GM21723 (cell line): ENCODE measurements around the gene TIAL1.
A peak's percentile ranks its signal among the peaks of the same experiment; 100 is the strongest.
"Not testable (repeated sequence)": the region's sequence is repeated elsewhere in the genome, so short reads cannot be mapped to it uniquely, and the experiment has no call there.

Source experiments
- ATAC-seq: cut with Tn5 transposase; IDR thresholded peaks from one replicate; pipeline ENCODE4 v1.9.1; 2021; ENCODE audit warnings: mild to moderate bottlenecking, moderate library complexity; ENCODE audit not compliant: unreplicated experiment

The TIAL1 gene

DNA sequence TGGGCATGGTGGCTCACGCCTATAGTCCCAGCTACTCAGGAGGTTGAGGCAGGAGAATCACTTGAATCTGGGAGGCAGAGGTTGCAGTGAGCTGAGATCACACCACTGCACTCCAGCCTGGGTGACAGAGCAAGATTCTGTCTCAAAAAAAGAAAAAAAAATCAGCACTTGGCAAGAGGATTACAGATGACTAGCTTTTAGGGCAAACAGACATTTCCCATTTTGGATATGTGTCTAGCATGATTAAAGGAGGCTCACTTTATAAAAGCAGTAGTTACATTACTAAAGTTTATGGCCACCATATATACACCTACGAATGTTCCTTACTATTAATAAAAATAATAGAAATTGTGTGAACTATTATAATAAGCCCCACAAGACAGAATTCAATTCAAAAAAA, 40.7 kb downstream of the TIAL1 start:
- not testable (repeated sequence) for ATAC-seq

DNA sequence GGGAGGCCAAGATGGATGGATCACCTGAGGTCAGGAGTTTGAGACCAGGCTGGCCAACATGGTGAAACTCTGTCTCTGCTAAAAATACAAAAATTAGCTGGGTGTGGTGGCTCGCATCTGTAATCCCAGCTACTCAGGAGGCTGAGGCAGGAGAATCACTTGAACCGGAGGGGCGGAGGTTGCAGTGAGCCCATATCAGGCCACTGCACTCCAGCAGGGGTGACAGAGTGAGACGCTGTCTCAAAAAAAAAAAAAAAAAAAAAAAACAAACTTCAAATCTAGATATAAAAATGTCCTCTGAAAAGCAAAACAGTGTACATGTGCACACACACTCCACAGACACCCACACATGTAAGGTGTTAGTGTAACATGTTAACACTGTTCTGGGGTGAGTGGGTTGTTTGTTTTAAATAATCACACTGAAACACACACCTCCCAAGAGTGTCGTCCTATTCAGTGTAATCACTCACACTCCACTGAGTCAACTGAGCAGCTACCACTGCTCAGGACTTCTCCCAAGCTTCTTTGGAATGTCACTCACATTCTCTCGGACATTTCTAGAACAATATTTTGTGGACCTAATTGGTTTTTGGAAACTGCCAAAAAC, 41.5 kb downstream of the TIAL1 start:
- ATAC-seq = no peak

DNA sequence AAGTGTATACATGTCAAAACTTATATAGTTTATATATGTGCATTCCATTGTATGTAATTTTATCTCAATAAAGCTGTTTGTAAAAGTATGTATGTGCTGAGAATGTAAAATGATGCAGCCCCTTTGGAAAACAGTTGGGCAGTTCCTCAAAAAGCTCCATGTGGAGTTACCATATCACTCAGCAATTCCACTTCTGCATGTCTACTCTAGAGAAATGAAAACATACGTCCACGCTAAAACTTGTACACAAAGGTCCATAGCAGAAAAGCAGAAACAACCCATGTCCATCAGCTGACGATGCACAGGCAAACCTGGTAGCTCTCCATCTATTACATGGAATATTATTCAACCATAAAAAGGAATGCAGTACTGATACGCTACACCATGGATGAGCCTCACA, 45.9 kb downstream of the TIAL1 start:
- ATAC-seq = no peak

DNA sequence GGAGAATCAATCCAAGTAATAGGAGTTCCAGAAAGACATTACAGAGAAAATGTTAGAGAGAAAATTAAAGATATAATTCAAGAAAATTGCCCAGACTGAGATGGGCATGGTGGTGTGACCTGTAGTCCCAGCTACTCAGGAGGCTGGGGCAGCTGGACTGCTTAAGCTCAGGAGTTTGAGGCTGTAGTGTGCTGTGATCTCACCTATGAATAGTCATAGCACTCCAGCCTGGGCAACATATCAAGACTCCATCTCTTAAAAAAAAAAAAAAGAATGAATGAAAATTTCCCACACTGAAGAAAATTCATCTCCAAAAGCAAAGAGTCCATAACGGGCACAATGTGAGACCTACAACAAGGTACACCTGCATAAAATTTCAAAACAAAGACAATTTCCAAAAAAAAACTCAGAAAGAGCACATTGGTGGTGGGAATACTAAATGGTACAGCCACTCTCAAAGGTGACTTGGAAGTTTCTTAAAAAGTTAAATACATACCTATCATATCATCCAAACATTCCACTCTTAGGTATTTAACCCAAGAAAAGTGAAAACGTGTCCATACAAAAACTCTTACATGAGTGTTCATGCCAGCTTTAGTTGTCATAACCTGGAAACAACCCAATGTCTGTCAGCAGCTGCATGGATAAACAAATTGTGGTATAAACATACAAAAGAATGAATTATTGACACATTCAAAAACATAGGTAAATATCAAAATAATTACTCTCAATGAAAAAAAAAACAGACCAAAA, 47.3 kb downstream of the TIAL1 start:
- ATAC-seq = no peak

DNA sequence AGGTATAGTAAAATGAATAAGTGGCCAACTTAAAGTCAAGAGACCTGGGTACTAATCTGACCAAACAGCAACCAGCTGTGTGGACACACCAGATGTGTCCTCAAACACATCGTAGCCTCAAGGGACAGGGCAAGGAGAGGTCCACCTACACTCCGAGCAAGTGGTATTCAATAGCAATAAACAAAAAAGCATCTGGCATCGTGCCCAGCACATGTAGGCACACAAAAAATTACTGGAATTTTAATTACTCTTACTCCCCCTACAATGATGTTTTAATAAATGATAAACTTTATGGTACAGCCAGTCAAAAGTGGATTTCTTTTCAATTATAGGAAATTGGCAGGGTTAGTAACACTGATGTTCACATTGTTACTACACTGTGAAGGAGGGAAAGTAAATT, 50.8 kb downstream of the TIAL1 start:
- ATAC-seq = no peak

DNA sequence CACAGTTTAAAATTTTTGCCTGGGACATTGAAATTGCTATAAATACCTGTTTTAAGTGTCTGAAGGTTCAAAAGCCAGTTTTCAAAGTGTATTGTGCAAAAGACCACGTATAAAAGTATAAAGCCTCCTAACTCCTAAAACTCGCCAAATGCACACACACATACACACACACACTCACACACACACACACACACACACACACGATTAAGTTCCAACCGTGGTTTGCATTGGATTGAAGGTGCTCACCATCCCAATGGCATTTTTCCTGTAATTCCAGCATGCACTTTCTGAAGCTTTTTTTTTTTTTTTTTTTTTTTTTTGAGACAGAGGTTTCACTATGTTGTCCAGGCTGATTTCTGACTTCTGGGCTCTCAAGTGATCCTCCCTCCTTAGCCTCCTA, 51.5 kb downstream of the TIAL1 start:
- ATAC-seq = no peak

DNA sequence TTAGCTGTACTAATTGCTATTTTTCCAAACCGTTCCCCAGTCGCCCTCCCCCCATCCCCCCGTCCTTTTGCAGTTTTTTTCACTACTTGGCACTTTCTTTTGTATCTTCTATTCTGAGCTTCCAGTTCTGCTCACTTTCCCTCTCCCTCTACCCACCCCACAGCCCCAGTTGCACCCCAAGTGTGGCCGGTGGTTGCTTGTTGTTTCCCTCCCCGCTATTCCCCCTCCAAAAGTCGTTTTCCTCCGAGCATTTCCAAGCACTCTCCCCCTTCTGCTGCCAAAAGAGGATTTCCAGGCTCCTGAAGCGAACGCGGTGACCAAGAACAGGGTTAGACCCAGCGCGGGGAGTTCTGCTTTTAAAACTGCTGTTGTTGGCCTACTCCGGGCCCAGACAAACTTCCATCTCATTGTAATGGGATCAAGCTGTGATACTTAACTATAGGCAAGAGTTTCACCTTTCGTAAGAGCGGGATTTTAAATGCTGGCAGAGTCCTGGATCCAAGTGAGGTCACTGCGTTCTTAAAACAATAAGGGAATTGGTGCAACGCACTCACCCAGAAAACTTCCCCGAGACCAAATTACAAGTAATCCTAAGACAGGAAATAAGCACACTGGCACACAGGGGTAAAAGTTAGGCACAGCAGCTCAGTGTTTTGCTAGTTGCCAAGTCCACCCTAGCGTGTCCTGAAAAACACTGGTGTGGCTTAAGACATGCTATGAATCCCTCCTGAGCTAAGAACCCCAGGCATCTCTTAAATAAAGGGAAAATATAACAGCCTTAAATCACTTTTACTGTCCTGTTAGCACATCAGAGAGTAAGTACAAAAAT, 52.7 kb downstream of the TIAL1 start:
- ATAC-seq = no peak

DNA sequence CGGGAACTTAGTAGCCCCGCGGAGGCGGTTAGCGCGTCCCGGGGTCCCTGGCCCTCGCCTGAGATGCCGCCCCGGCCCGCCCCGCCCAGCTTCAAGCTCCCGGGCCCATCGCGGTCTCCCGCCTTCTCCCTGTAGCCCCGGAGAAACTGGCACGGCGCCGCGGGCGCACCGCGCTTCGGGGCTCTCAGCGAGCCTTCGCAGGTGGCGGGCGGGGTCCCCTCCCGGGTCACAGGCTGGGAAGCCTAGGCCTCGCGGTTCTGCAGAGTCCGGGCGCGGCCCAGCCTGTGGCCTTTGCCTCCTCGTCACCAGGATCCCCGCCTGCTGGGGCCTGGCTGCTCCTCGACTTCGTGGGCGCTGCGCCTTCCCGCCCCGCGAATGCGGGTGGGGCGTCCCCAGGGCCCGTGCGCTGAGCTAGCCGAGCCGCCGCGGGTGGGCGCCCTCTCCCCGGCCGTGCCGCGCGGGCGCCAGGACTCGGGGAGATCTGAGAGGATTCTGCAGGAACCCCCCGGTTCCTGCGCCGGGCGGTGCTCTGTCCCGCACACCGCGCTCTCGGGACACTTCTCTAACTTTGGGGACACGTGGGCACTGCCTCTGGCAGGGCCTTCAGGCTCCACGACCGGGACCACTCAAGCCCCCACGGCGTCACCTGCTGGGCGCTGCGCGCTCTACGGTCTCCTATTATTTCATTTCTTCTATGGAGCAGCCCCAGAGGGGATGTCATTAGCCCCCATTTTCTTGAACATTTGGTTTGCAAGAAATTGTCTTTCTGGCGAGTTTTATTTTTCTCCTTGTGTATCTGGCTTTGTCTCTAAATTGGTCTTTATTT, 53.6 kb downstream of the TIAL1 start:
- ATAC-seq = peak; percentile 47

DNA sequence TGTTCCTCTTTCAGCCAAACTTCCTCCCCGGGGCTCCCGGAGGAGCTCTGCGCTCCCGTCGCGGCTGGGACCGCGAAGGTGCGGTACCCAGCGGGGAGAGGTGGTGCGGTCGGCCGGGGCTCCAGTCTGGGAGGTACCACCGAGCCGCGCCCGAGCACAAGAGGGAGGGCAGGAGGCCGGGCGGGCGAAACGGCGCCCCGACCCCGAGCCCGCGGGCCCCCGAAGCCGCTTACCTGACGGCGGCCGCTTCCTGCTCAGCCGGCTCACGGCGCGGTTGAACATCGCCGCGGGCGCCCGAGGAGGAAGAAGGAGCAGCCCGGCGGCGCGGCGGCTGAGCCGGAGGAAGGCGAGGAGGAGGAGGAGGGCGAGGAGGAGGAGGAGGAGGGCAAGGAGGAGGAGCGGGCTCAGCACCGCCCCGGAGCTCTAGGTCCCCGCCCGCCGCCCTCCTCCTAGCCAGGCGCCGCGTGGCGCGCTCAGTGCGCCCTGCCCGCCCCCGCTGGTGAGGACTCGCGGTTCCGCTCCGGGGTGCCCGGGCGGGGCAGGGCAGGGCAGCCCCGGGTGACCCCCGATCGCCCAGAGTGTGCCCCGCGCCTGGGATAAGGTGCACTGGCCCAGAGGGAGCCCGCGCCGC, 54.3 kb downstream of the TIAL1 start, which contains the start of gene RGS10:
TSS of gene RGS10 (minus strand) at position 363 of the 631 bp plus-strand sequence. CDS start at position 282, 81 bp downstream.
- ATAC-seq = peak; percentile 79

DNA sequence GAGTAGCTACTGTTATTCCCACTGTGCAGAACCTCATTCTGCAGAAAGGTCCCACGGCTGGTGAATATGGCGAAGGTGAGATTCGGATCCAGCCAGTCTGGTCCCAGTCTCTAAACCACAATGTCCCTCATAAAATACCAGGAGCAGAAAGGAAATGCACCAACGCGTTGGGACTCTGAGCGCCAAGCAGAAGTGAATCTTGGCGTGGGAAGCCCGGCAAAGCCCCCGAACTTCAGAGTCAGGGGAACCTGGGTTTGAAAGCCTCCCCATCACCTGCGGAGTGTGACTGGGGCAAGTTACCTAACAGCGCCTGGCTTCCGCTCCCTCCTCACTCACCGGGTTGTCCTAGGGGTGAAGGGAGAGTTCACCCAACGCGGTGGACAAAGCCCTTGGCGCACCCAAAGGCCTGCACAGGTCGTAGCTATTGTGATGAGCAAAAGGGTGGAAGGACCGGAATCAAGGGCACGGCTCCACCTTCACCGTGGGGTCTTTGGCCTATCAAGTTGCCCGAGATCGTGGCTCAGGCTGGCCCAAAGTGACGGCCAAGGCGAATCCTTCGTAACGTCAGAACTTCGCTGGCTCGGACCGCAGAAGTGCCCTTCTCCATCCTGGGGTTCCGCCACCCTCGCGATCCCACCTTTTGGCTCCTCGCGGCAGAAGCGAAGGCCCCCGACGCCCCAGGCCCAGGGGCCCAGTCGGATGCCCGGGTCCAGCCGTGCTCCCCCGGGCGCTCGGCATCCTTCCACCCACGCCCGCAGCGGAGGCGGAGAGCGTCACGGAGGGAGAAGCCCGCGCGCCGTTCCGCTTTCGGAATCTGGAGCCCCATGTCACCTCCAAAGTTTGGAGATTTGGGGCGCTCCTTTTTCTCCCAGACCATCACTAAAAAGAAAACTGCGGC, 55.1 kb downstream of the TIAL1 start:
- ATAC-seq = peak; percentile 26

DNA sequence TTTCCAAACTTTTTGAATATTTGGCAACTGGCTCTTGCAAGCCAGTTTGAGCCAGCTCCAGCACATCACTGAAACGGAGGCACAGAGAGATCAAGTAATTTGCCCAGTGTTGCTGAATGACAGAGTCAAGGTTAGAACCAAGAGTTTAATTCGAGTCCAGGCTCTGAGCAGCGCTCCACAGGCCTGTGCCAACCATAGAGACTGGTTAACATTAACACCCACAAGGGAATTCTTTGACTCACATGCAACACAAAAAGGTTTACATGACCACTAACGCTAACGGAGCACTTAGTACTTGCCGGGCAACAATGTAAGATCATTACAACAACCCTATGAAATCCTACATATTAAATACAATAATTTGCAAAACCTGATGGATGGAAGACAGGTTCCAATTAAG, 55.7 kb downstream of the TIAL1 start:
- no peak for ATAC-seq

DNA sequence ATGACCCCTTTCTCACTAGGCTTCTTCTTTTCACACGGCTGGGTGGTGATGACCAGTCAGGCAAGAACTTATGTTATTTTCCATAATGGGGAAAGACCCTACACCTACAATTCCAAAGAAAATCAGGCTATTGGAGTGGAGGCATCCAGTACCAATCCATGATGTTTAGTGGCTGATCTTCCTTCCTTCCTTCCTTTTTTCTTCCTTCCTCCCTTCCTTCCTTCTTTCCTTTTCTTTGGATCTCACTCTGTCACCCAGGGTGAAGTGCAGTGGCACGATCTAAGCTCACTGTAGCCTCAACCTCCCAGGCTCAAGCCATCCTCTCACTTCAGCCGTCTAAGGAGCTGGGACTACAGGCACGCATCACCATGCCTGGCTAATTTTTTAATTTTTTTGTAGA, 56.7 kb downstream of the TIAL1 start:
- no peak for ATAC-seq

DNA sequence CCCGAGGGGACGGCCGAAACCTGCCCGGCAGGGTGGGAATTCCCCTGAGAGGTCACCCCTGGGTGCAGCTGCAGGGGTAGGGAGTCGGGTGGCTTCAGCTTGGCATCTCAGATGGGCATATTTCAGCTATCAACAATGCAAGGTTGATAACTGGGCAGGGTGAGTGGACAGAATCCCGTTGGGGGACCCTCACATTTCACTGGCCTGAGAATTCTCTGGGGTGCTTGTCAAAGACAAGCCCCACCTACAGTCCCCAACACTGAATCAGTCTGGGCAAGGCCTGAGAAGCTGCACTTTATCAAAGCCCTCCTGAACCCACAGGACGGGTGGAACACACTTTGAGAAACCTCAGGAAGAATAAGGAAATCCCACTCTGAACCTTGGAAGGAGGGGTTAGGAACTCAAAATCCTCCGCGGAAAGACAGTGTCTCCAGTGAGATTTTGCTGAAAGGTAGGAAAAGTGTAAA, 57.4 kb downstream of the TIAL1 start:
- no peak for ATAC-seq

DNA sequence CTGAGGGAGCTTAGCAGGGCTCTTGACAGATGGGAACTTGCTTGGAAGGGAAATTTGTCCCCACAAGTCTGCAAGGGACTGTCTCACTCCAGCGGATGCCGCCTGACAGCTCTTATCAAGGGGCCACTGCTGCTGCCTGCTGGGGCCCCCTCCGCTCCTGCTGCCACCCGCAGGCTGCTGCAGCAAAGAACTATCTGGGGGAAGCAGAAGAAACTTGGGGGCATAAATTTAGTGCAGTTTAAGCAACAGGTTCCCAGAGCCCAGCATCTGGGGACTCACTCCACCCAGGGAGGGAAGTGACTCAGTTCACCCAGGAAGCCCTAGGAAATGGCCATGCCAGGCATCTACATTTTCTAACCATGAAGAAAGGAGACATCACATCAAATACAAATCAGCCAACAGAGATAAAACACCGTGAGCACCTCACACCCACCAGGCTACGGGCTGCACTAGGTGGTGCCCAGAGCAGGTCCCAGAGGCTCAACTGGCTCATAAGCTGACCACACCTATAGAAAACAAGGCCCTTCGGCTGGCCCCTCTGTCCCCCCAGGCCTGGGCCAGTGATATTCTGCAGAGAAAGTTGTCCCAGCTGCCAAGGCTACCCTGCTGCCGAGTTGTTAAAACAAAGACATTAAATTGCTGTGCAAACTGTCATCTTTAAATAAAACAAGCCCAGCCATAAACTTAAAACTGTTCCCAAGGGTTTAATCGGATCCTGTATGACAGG, 58.0 kb downstream of the TIAL1 start:
- ATAC-seq = no peak

DNA sequence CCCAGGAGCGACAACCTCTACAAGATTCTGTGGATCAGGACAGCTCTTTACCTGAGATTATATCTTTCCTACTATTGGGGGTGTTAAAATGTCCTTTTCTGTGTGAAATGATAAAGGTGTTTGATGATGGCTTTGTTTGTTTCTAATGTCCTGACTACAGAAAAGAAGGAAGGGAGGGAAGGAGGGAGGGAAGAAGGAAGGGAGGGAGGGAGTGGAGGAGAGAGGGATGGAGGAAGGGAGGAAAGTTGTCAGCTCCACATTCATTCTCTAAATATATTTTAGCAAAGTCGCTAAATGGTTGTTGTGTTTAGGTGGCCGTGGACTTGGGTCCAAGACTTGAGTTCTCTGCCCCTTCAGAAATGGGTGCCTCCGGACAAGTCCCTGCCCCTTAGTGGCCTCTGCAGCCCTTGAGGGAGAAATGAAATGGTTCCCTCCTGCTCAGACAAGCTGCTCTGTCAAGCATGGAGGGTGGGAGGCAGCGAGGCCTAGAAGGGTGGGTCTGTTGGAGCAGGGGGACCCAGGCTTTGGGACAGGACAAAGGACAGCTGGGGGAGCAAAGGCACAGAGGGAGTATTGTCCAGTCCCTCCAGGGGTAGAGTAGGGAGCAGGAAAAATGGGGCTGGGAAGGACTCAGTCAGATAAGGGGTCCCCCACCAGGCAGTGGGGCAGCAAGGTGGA, 58.7 kb downstream of the TIAL1 start:
- no peak for ATAC-seq

DNA sequence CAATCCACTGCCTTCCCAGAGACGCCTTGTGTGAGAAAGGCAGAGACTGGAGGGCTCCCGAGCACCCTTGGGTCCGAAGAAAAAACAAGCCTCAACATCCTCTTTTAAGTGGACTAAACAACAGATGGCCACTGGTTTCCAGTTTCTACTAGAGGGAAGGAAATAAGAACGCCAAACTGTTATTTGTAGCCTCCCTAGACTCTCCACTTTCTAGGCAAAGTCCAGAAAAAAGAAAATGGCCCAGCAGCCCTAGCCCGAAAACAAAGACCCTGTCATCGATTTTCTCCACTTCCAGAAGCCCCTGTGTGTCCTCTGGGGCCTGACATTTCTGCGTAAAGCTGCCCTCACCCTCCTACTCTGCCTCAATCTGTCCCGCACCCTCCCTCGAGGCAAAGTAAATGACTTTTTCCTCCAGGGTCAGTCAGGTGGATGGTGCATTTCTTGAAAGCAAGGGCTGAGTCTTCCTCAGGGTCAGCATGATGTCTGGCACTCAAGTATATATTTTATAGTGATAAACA, 60.2 kb downstream of the TIAL1 start:
- ATAC-seq = no peak

DNA sequence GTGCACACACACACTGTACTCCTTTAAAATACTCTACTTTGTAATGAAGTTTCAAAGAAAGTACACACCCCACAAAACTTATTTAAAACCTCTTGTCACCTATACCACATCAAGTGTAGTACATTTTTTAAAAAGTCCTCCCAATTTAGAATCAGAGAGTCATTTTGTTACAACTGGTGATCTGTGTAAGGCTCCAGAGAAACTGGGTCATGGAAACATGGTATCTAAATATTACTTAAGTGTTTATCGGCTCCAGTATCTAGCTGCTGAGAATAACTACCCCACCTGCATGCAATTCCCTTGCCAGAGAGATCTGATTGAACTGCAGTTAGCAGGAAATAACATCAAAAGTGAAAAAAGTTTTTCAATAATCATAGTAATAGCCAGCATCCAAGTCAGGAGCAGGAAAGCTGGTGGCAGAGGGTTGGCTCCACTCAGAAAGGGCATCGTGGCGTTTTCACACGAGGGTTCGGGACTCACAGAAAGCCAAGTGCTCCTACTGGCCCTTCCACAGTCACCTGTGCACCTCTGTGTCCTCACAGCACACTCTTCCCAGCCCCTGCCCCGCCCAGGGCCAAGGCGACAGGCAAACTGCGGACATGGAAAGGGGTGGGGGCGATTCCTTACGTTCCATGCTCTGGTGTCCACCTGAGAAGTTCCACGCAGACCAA, 60.8 kb downstream of the TIAL1 start:
- ATAC-seq = no peak
